HUES64 (cell line): ENCODE measurements around the gene SPANXA1. TPM values are rescaled to one million over a fixed set of nuclear protein-coding genes. Genes with fewer than 3 reads are reported as not detected.
"Not testable (repeated sequence)": the region's sequence is repeated elsewhere in the genome, so short reads cannot be mapped to it uniquely, and the experiment has no call there.

Experiments used
- H3K27ac ChIP-seq: 2 replicates; pipeline ENCODE4 v1.7.0; 2013; ENCODE audit warnings: low read depth, low read length, inconsistent platforms
- H3K27me3 ChIP-seq: 2 replicates; pipeline ENCODE4 v1.6.1; 2013; ENCODE audit warnings: mild to moderate bottlenecking, low read length; ENCODE audit not compliant: insufficient read depth
- H3K36me3 ChIP-seq: 2 replicates; pipeline ENCODE4 v1.6.1; 2013; ENCODE audit warnings: mild to moderate bottlenecking, low read length; ENCODE audit not compliant: insufficient read depth
- H3K4me1 ChIP-seq: 2 replicates; pipeline ENCODE4 v1.6.1; 2013; ENCODE audit warnings: mild to moderate bottlenecking, low read length, moderate library complexity; ENCODE audit not compliant: insufficient read depth
- H3K4me3 ChIP-seq: 2 replicates; pipeline ENCODE4 v1.5.1; 2013; ENCODE audit warnings: mild to moderate bottlenecking, low read length, moderate library complexity
- H3K9ac ChIP-seq: 2 replicates; pipeline ENCODE4 v1.6.1; 2013; ENCODE audit warnings: mild to moderate bottlenecking, low read depth, low read length
- H3K9me3 ChIP-seq: 2 replicates; pipeline ENCODE4 v1.6.1; 2013; ENCODE audit warnings: low read depth, low read length; ENCODE audit not compliant: insufficient read depth
- WGBS: fragments of 150-250, 120-280 bp; methylation state at CpG from one replicate; pipeline ENCODE4 v1.1.7; 2013; ENCODE audit warnings: missing lambda C conversion rate; 5-methylcytosine and 5-hydroxymethylcytosine counted together
- polyA plus RNA-seq, 2 experiments: library from polyadenylated mRNA; stranded (reverse); fragments of 50-300 nt; gene quantifications; one replicate each; pipeline ENCODE4 v1.2.3, GENCODE V29; 2013

The SPANXA1 gene
- not detected for polyA plus RNA-seq (2013, experiment 1 of 2)
- polyA plus RNA-seq (2013, experiment 2 of 2) = not detected

- H3K27me3 ChIP-seq, H3K36me3 ChIP-seq, H3K4me1 ChIP-seq, H3K9me3 ChIP-seq, H3K4me3 ChIP-seq, H3K27ac ChIP-seq, H3K9ac ChIP-seq: not testable (repeated sequence)
- no CpG with 5 or more reads among the region's 10 CpGs for WGBS
Measured at GRCh38 chrX:141584638-141585037, at the start of gene SPANXA1. Gene SPANXA1, minus strand, starts transcription at chrX:141584738. Its CDS starts 60 bp downstream, at chrX:141584678.

DNA sequence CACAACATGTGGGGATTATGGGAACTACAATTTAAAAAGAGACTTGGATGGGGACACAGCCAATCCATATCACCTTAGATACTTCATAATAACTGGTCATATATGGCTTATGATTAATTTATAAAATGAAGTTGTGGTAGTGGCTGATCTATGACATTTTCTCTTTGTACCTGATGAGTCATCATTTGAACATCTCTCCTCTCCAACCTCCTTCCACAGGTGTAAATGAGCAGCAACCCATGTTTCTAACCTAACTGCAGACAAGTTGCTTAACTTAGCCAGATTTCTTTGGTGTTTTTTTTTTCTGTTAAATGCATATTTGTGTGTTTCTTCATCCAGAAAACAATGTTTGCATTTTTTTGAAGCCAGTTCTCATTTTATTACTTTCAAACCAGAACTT, 47.6 kb upstream of the SPANXA1 start:
- H3K36me3 ChIP-seq = no peaks in the 10 kb centered on the region
- H3K27ac ChIP-seq = no peak overlapping the region
- no peaks in the 10 kb centered on the region for H3K27me3 ChIP-seq
- H3K4me1 ChIP-seq = no peaks in the 10 kb centered on the region
- no peak overlapping the region for H3K9ac ChIP-seq
- H3K9me3 ChIP-seq = no peaks in the 10 kb centered on the region
- H3K4me3 ChIP-seq = no peak overlapping the region

DNA sequence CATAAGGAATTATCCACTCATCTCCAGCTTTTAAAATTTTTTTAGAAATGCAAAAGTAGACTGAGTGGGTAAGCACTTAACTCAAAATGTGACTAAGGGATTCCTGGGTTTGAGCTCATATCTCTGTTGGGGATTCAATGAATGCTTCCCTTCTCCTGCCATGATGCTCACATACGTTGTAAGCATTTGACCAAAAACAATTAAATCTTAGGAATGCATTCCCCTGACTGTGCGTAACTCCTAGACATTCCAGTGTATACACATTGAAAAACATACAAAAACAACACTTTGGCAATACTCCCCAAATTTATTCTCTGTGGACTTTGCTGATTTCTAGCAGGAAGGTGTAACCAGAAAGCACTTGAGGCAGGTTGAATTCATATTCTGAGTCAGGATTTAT, 34.8 kb upstream of the SPANXA1 start:
- H3K9ac ChIP-seq = no peak overlapping the region
- no peak overlapping the region for H3K4me3 ChIP-seq
- 97% methylated on average over 2 of the region's 2 CpGs for WGBS
- no peaks in the 10 kb centered on the region for H3K27me3 ChIP-seq
- H3K27ac ChIP-seq = no peak overlapping the region
- no peaks in the 10 kb centered on the region for H3K36me3 ChIP-seq
- no peaks in the 10 kb centered on the region for H3K4me1 ChIP-seq
- H3K9me3 ChIP-seq = no peaks in the 10 kb centered on the region

- no peak overlapping the region for H3K4me3 ChIP-seq
- no peaks in the 10 kb centered on the region for H3K27me3 ChIP-seq
- 100% methylated on average over 1 of the region's 1 CpG for WGBS
- no peaks in the 10 kb centered on the region for H3K9me3 ChIP-seq
- no peak overlapping the region for H3K9ac ChIP-seq
- no peaks in the 10 kb centered on the region for H3K4me1 ChIP-seq
- H3K36me3 ChIP-seq = no peaks in the 10 kb centered on the region
- H3K27ac ChIP-seq = no peak overlapping the region
Measured at GRCh38 chrX:141609111-141609510, 24.6 kb upstream of the SPANXA1 start.

DNA sequence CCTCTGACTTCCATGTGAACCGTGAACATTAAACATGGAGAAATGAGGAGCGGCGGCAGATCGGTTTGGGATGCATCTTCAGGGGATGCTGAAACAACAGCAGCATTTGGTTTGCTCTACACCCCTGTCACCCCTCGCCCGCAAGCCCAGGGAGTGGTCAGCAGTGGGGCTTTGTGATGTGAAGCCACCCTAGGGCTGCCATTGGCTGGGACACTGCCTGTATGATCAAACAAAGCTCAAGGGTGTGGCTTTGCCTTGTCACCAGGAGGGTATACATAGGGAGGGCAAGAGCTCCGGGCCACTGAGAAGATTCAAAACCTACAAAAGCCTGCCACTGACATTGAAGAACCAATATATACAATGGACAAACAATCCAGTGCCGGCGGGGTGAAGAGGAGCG, 4.9 kb upstream of the SPANXA1 start, which contains the start of gene SPANXA2:
SPANXA2 (plus strand) TSS at position 301 of the 400 bp plus-strand sequence; CDS start at position 361, 60 bp downstream.
- not testable (repeated sequence) for H3K9ac ChIP-seq, H3K36me3 ChIP-seq, H3K27ac ChIP-seq, H3K4me3 ChIP-seq, H3K9me3 ChIP-seq, H3K27me3 ChIP-seq, H3K4me1 ChIP-seq
- no CpG with 5 or more reads among the region's 10 CpGs for WGBS

DNA sequence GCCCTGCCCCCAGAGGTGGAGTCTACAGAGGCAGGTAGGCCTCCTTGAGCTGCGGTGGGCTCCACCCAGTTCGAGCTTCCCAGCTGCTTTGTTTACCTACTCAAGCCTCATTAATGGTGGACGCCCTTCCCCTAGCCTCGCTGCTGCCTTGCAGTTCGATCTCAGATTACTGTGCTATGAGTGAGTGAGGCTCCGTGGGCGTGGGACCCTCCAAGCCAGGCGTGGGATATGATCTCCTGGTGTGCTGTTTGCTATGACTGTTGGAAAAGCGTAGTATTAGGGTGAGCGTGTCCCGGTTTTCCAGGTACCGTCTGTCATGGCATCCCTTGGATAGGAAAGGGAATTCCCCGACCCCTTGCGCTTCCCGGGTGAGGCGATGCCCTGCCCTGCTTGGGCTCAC, 42.0 kb downstream of the SPANXA1 start:
- H3K27ac ChIP-seq, H3K9me3 ChIP-seq, H3K27me3 ChIP-seq, H3K4me3 ChIP-seq, H3K9ac ChIP-seq, H3K36me3 ChIP-seq, H3K4me1 ChIP-seq: not testable (repeated sequence)
- WGBS = no CpG with 5 or more reads among the region's 16 CpGs
